Type B pancreatic cell (in vitro differentiated cells): ENCODE measurements around the gene FNBP1. TPM values are rescaled to one million over a fixed set of nuclear protein-coding genes. Genes with fewer than 3 reads are reported as not detected.

Experiments used
- DNase-seq: peaks from one replicate; pipeline ENCODE4 v3.0.0; 2021; ENCODE audit warnings: mixed read lengths; ENCODE audit not compliant: unreplicated experiment; ENCODE audit errors: extremely low spot score
- H3K27ac Mint-ChIP-seq: 2 replicates; pipeline ENCODE4 v1.8.0; 2021; ENCODE audit warnings: mild to moderate bottlenecking, mixed read lengths
- H3K27me3 Mint-ChIP-seq: 2 replicates; pipeline ENCODE4 v1.8.0; 2021; ENCODE audit warnings: mixed read lengths
- H3K36me3 Mint-ChIP-seq: 2 replicates; pipeline ENCODE4 v1.8.0; 2021; ENCODE audit warnings: mixed read lengths
- H3K4me1 Mint-ChIP-seq: one replicate; pipeline ENCODE4 v1.8.0; 2021; ENCODE audit warnings: mixed read lengths; ENCODE audit not compliant: unreplicated experiment
- H3K4me3 Mint-ChIP-seq: 2 replicates; pipeline ENCODE4 v1.8.0; 2021; ENCODE audit warnings: mild to moderate bottlenecking, mixed read lengths
- H3K9me3 Mint-ChIP-seq: 2 replicates; pipeline ENCODE4 v1.8.0; 2021; ENCODE audit warnings: mixed read lengths
- CTCF ChIP-seq: fragments of 200-600 bp; sonication (generic); conservative IDR thresholded peaks from 2 replicates; pipeline ENCODE4 v1.5.0; 2021; ENCODE audit warnings: antibody characterized with exemption, mild to moderate bottlenecking
- microRNA-seq: library from miRNA; unstranded; fragments of <30 nt; microRNA quantifications from one replicate; pipeline ENCODE4, GENCODE V29; 2020
- total RNA-seq: library from RNA; stranded (reverse); gene quantifications from 2 replicates; pipeline ENCODE4 v1.2.1, GENCODE V29; 2021; ENCODE audit warnings: low replicate concordance

The FNBP1 gene
- total RNA-seq, 1 donor from 2014 or later, result 38.6 TPM

GRCh38 chr9:129841071-129841470, 201.9 kb downstream of the FNBP1 start:
- Mint-ChIP-seq H3K27me3 (no peaks in the 10 kb centered on the region), H3K9me3 (no peaks in the 10 kb centered on the region), H3K36me3 (peaks cover 4% of the 10 kb centered on the region), H3K4me1 (peaks cover 27% of the 10 kb centered on the region), H3K4me3 (no peak overlapping the region), H3K27ac (no peak overlapping the region)
- DNase-seq, result no peak
- no peak for TF ChIP-seq CTCF

- Mint-ChIP-seq H3K27ac (no peak overlapping the region), H3K4me3 (no peak overlapping the region), H3K36me3 (peaks cover 4% of the 10 kb centered on the region), H3K9me3 (no peaks in the 10 kb centered on the region), H3K4me1 (peaks cover 28% of the 10 kb centered on the region), H3K27me3 (no peaks in the 10 kb centered on the region)
- no peak for DNase-seq
- no peak for TF ChIP-seq CTCF
Measured at GRCh38 chr9:129840034-129840433, 203.0 kb downstream of the FNBP1 start.

- peak overlapping the region; percentile 60 for H3K27ac Mint-ChIP-seq
- no peak for TF ChIP-seq CTCF
- peaks cover 28% of the 10 kb centered on the region for H3K4me1 Mint-ChIP-seq
- no peak overlapping the region for H3K4me3 Mint-ChIP-seq
- peaks cover 4% of the 10 kb centered on the region for H3K36me3 Mint-ChIP-seq
- DNase-seq, result no peak
- H3K9me3 Mint-ChIP-seq, result no peaks in the 10 kb centered on the region
- H3K27me3 Mint-ChIP-seq, result no peaks in the 10 kb centered on the region
Measured at GRCh38 chr9:129839324-129840023, 203.5 kb downstream of the FNBP1 start.

DNA sequence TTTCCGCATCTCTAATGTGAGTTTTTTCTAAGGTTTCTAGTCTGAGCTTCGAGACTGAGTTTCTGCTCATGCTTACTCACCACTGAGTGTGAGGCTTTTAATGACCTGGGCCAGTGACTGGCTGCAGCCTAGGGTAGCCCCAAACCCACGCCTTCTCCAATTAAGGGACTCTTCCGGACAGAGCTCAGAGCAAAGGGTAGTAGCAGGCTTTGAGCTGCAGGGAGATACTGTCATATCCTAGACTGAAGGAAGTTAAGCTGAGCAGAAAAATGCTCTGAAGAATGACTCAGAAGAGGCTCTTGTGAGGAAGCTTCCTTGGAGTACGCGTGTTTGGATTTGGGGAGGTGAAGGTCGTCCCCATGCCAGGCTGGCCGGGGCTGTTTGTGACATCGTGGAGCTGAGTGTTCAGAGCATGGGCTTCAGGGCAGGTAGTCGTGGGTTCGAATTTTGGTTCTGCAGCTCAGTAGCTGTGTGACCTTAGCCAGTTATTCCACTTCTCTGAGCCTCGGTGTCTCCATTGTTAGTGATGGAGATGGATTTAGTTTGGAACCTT, 204.2 kb downstream of the FNBP1 start:
- H3K36me3 Mint-ChIP-seq, result peaks cover 4% of the 10 kb centered on the region
- H3K4me3 Mint-ChIP-seq, result peak overlapping the region; percentile 61
- no peak for TF ChIP-seq CTCF
- H3K4me1 Mint-ChIP-seq, result peaks cover 34% of the 10 kb centered on the region
- DNase-seq, result no peak
- peak overlapping the region; percentile 60 for H3K27ac Mint-ChIP-seq
- no peaks in the 10 kb centered on the region for H3K27me3 Mint-ChIP-seq
- H3K9me3 Mint-ChIP-seq, result no peaks in the 10 kb centered on the region

Small RNA genes within 50 kb of the gene (microRNA-seq; reads per million reads assigned to microRNA genes)
- not detected for gene MIR6855

Other genes starting within 250 kb of the FNBP1 start
- gene TOR1B, start 240.0 kb downstream of the FNBP1 start, total RNA-seq, result 19.4 and 23.5 TPM in 2 replicates
- 28.5 and 36.2 TPM in 2 replicates for gene TOR1A, start 219.1 kb downstream of the FNBP1 start, total RNA-seq
- gene C9orf78, start 207.9 kb downstream of the FNBP1 start, total RNA-seq, result 33.6 and 35.4 TPM in 2 replicates
- gene USP20, start 207.7 kb downstream of the FNBP1 start, total RNA-seq, result 37.8 and 39.2 TPM in 2 replicates
- gene GPR107, start 10.7 kb upstream of the FNBP1 start, total RNA-seq, result 43.6 and 51.6 TPM in 2 replicates
- gene NCS1, start 129.2 kb upstream of the FNBP1 start, total RNA-seq, result 22.2 and 32.8 TPM in 2 replicates
- 0.12 and 0.86 TPM in 2 replicates for gene HMCN2, start 222.6 kb upstream of the FNBP1 start, total RNA-seq